Peyer's patch (tissue), 4 donors: ENCODE results near the gene ATG2A. TPM values are rescaled to one million over a fixed set of nuclear protein-coding genes. Genes with fewer than 3 reads are reported as not detected.

Experiments used
- DNase-seq, 3 donors: peaks; one replicate each; pipeline ENCODE4 v3.0.0-alpha.2; 2017 to 2019
- H3K27ac ChIP-seq, 4 donors: fragments of 200-600 bp; sonication (generic); one replicate each; pipeline ENCODE4 v1.5.1; 2016 to 2019
- H3K27me3 ChIP-seq, 2 donors: fragments of 200-600 bp; sonication (generic); one replicate each; pipeline ENCODE4 v1.5.1; 2019
- H3K36me3 ChIP-seq, 3 donors: fragments of 200-600 bp; sonication (generic); one replicate each; pipeline ENCODE4 v1.5.1; 2016 to 2019
- H3K4me1 ChIP-seq, 4 donors: fragments of 200-600 bp; sonication (generic); one replicate each; pipeline ENCODE4 v1.5.1; 2016 to 2019
- H3K4me3 ChIP-seq, 4 donors: fragments of 200-600 bp; sonication (generic); 1 replicate in 3 of 4; 2 replicates in 1 of 4; pipeline ENCODE4 v1.5.1; 2016 to 2019; ENCODE audit warnings: mild to moderate bottlenecking in 1 of 4
- H3K9me3 ChIP-seq, 4 donors: fragments of 200-600 bp; sonication (generic); one replicate each; pipeline ENCODE4 v1.5.1; 2016 to 2019; ENCODE audit warnings: mild to moderate bottlenecking in 1 of 4
- CTCF ChIP-seq, 6 experiments: fragments of 450-650 bp in 4 of 6; fragments of 200-600 bp in 2 of 6; sonication (generic) in 1 of 6; IDR thresholded peaks; one replicate each; pipeline ENCODE4 v1.5.1; 2017 to 2019; ENCODE audit warnings: antibody characterized with exemption in 6 of 6, mild to moderate bottlenecking in 3 of 6, moderate library complexity in 1 of 6
- POLR2A ChIP-seq, 2 donors: fragments of 450-650 bp; IDR thresholded peaks; one replicate each; pipeline ENCODE4 v1.5.1; 2017; ENCODE audit warnings: antibody characterized with exemption in 2 of 2, mild to moderate bottlenecking in 2 of 2, moderate library complexity in 2 of 2
- total RNA-seq, 4 donors: library from RNA; depleted of rRNA; stranded (reverse); fragments of >200 nt; gene quantifications; one replicate each; pipeline ENCODE4 v1.1.0, GENCODE V29; 2016

Gene ATG2A
- total RNA-seq, 4 donors from 2014 or later: 38.8 to 79.6 (median 66.6) TPM

- Histone ChIP-seq H3K9me3 (no peaks in the 10 kb centered on the region), H3K36me3 (peaks cover 0 to 98% (median 0%) of the 10 kb centered on the region in 3 donors)
Observed at GRCh38 chr11:64908766-64909165, 8.2 kb downstream of the ATG2A start.

GRCh38 chr11:64906314-64906635, 10.7 kb downstream of the ATG2A start:
- no peak for TF ChIP-seq CTCF (IDR thresholded peaks at IDR 0.05)
- no peak for TF ChIP-seq POLR2A (IDR thresholded peaks at IDR 0.05)
- H3K27ac ChIP-seq: no peak overlapping the region
- no peaks in the 10 kb centered on the region for H3K9me3 ChIP-seq
- no peaks in the 10 kb centered on the region for H3K27me3 ChIP-seq
- H3K4me1 ChIP-seq: no peaks in the 10 kb centered on the region
- H3K36me3 ChIP-seq: peaks cover 0 to 98% (median 0%) of the 10 kb centered on the region in 3 donors
- no peak for DNase-seq
- no peak overlapping the region for H3K4me3 ChIP-seq

More at GRCh38 chr11:64908766-64909165, 8.2 kb downstream of the ATG2A start:
- Histone ChIP-seq H3K4me3 (no peak overlapping the region), H3K27me3 (no peaks in the 10 kb centered on the region), H3K27ac (no peak overlapping the region), H3K4me1 (no peaks in the 10 kb centered on the region)
- DNase-seq: no peak
- TF ChIP-seq POLR2A (IDR thresholded peaks at IDR 0.05) (no peak), CTCF (IDR thresholded peaks at IDR 0.05) (no peak)

- H3K36me3 ChIP-seq: peaks cover 0 to 98% (median 0%) of the 10 kb centered on the region in 3 donors
- no peak for DNase-seq
- H3K27ac ChIP-seq: no peak overlapping the region
- H3K4me1 ChIP-seq: no peaks in the 10 kb centered on the region
- TF ChIP-seq POLR2A (IDR thresholded peaks at IDR 0.05): no peak
- no peak for TF ChIP-seq CTCF (IDR thresholded peaks at IDR 0.05)
- no peaks in the 10 kb centered on the region for H3K27me3 ChIP-seq
- H3K9me3 ChIP-seq: no peaks in the 10 kb centered on the region
- no peak overlapping the region for H3K4me3 ChIP-seq
Observed at GRCh38 chr11:64905516-64906313, 11.3 kb downstream of the ATG2A start.

- Histone ChIP-seq H3K9me3 (no peaks in the 10 kb centered on the region), H3K27ac (no peak overlapping the region), H3K4me1 (no peaks in the 10 kb centered on the region), H3K4me3 (no peak overlapping the region), H3K27me3 (no peaks in the 10 kb centered on the region), H3K36me3 (peaks cover 0 to 96% (median 0%) of the 10 kb centered on the region in 3 donors)
- TF ChIP-seq CTCF (IDR thresholded peaks at IDR 0.05) (no peak), POLR2A (IDR thresholded peaks at IDR 0.05) (no peak)
- DNase-seq: no peak
Observed at GRCh38 chr11:64903291-64903833, 13.6 kb downstream of the ATG2A start.

- Histone ChIP-seq H3K36me3 (peaks cover 0 to 96% (median 0%) of the 10 kb centered on the region in 3 donors), H3K27ac (no peak overlapping the region), H3K9me3 (no peaks in the 10 kb centered on the region), H3K4me3 (no peak overlapping the region), H3K27me3 (no peaks in the 10 kb centered on the region), H3K4me1 (no peaks in the 10 kb centered on the region)
- no peak for DNase-seq
- no peak for TF ChIP-seq CTCF (IDR thresholded peaks at IDR 0.05)
- no peak for TF ChIP-seq POLR2A (IDR thresholded peaks at IDR 0.05)
Observed at GRCh38 chr11:64902102-64902900, 14.7 kb downstream of the ATG2A start.
